Duodenal mucosa (tissue), 2 donors: ENCODE measurements around the gene HOXC6.

Experiments
- H3K27ac ChIP-seq: one replicate; pipeline ENCODE4 v1.7.0; 2013; ENCODE audit warnings: low read depth, low read length
- H3K27me3 ChIP-seq, 2 donors: one replicate each; pipeline ENCODE4 v1.7.0; 2013; ENCODE audit warnings: low read length in 2 of 2, control low read depth in 1 of 2; ENCODE audit not compliant: insufficient read depth in 2 of 2, control insufficient read depth in 1 of 2
- H3K36me3 ChIP-seq, 2 donors: one replicate each; pipeline ENCODE4 v1.7.0; 2013; ENCODE audit warnings: low read length in 2 of 2, control low read depth in 1 of 2; ENCODE audit not compliant: insufficient read depth in 2 of 2, control insufficient read depth in 1 of 2
- H3K4me1 ChIP-seq, 2 donors: one replicate each; pipeline ENCODE4 v1.7.0; 2013; ENCODE audit warnings: low read length in 2 of 2, control low read depth in 1 of 2; ENCODE audit not compliant: insufficient read depth in 2 of 2, control insufficient read depth in 1 of 2
- H3K4me3 ChIP-seq, 2 donors: one replicate each; pipeline ENCODE4 v1.7.0; 2013; ENCODE audit warnings: low read length in 2 of 2, low read depth in 1 of 2
- H3K9ac ChIP-seq, 2 donors: one replicate each; pipeline ENCODE4 v1.7.0; 2013; ENCODE audit warnings: low read length in 2 of 2, low read depth in 1 of 2
- H3K9me3 ChIP-seq, 2 donors: one replicate each; pipeline ENCODE4 v1.7.0; 2013; ENCODE audit warnings: low read length in 2 of 2, control low read depth in 1 of 2; ENCODE audit not compliant: control insufficient read depth in 1 of 2

Gene HOXC6

DNA sequence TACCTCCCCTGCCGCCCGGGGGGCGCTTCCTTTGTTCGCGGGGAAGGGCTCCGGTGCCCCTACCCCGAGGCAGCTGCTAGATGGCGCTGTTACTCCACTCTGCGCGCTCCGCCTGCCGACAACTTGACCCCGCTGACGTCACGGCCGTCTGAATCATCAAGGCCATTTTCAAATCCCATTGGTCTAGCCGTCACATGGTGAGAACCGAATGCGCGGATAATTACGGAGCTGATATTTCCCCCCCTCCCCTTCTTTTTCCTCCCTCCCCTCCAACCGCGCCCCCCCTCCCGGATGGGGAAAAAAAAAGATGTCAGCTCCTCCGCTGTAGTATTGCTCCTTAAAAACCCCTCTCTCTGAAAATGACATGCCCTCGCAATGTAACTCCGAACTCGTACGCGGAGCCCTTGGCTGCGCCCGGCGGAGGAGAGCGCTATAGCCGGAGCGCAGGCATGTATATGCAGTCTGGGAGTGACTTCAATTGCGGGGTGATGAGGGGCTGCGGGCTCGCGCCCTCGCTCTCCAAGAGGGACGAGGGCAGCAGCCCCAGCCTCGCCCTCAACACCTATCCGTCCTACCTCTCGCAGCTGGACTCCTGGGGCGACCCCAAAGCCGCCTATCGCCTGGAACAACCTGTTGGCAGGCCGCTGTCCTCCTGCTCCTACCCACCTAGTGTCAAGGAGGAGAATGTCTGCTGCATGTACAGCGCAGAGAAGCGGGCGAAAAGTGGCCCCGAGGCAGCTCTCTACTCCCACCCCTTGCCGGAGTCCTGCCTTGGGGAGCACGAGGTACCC is 43.1 kb upstream of the HOXC6 start, which contains the start of gene HOXC10:
TSS of gene HOXC10 (plus strand) at position 246 of the 791 bp plus-strand sequence. CDS start at position 360, 114 bp downstream.
- Histone ChIP-seq H3K9ac (no peak within 1 kb of the TSS), H3K27ac (peak within 1 kb of the TSS; percentile 30), H3K9me3 (no peaks in the 10 kb centered on the region), H3K4me1 (peaks cover 3 to 18% of the 10 kb centered on the region in 2 donors), H3K36me3 (no peaks in the 10 kb centered on the region), H3K4me3 (peak within 1 kb of the TSS in 1 of 2 donors; percentile 43), H3K27me3 (peaks cover 80 to 98% of the 10 kb centered on the region in 2 donors)

DNA sequence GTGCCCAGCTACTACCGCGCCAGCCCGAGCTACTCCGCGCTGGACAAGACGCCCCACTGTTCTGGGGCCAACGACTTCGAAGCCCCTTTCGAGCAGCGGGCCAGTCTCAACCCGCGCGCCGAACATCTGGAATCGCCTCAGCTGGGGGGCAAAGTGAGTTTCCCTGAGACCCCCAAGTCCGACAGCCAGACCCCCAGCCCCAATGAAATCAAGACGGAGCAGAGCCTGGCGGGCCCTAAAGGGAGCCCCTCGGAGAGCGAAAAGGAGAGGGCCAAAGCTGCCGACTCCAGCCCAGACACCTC is 42.6 kb upstream of the HOXC6 start:
- H3K9ac ChIP-seq = no peak overlapping the region
- peaks cover 81 to 99% of the 10 kb centered on the region in 2 donors for H3K27me3 ChIP-seq
- H3K4me3 ChIP-seq = peak overlapping the region in 1 of 2 donors; percentile 43
- H3K36me3 ChIP-seq = no peaks in the 10 kb centered on the region
- peaks cover 3 to 18% of the 10 kb centered on the region in 2 donors for H3K4me1 ChIP-seq
- no peaks in the 10 kb centered on the region for H3K9me3 ChIP-seq
- H3K27ac ChIP-seq = peak overlapping the region; percentile 30

DNA sequence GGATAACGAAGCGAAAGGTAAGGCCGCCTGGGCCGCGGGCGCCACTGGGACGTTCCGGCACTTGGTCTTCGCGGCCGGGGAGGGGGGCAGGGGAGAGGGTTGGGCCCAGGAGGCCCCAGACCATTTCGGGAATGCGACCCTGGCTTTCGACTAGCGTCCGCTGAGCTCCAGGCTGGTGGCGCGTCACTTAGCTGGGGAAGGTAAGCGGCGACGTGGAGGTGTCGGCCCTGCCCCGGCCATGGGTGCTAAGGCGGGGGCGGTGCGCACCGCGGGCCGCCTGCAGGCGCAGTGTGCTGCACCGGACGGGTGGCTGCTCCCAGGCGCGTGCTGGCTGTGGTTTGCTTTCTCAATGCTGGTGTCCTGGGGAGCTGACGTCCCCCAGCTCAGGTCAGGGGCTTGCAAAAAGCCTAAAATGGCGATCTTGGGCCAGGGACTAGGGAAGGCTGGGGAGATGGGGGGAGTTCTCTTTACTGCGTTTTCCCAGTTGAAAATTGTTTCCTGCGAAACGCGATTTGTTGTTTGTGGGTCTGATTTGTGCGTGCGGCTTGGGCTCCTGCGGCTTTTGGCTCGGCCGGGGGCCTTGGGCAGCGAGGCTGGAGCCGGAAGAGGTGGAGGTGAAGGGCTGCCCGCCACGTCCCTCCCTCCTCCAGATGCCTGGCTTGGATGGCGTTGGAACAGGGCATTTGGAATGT is 42.1 kb upstream of the HOXC6 start:
- Histone ChIP-seq H3K4me1 (peaks cover 3 to 18% of the 10 kb centered on the region in 2 donors), H3K9me3 (no peaks in the 10 kb centered on the region), H3K36me3 (no peaks in the 10 kb centered on the region), H3K27me3 (peaks cover 81 to 99% of the 10 kb centered on the region in 2 donors), H3K9ac (no peak overlapping the region), H3K4me3 (peak overlapping the region in 1 of 2 donors; percentile 43), H3K27ac (no peak overlapping the region)

DNA sequence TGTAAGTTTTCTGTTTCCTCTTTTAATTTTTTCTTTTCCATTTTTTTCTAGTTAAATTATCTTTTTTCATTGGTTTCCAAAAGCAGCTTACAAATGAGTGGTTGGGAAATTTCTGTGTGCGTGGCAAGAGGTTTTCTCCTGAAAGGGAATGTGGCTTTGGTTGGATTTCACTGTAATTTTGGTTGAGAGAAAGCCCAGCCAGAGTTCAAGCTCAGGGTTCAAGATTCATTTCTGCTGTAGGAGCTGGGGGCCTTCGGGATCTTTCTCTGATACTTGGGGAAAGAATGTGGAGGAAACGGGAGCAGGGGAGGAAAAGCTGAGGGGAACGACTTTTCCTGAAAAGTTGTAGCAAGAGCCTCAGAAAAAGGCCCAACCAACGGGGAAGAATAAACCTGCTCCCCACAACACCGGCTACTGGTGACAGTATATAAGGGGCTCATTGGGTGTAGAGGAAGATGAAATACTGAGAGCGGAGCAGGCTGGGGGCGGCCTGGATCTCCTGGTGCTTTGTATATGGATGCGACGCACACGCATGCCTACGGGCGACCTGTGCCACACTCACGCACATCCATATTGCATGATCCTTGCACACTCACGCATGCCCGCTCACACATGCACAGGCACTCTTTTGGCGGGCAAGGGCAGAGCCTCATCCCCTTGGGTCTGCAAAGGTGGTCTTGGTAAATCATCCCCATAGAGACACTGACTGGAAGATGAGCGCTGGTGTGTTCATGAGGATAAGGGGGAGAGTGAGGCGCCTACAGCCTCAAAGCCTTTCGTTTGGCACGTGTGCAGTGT is 41.4 kb upstream of the HOXC6 start:
- Histone ChIP-seq H3K36me3 (no peaks in the 10 kb centered on the region), H3K27me3 (peaks cover 87 to 99% of the 10 kb centered on the region in 2 donors), H3K27ac (no peak overlapping the region), H3K4me3 (no peak overlapping the region), H3K4me1 (peaks cover 3 to 18% of the 10 kb centered on the region in 2 donors), H3K9me3 (no peaks in the 10 kb centered on the region), H3K9ac (no peak overlapping the region)

DNA sequence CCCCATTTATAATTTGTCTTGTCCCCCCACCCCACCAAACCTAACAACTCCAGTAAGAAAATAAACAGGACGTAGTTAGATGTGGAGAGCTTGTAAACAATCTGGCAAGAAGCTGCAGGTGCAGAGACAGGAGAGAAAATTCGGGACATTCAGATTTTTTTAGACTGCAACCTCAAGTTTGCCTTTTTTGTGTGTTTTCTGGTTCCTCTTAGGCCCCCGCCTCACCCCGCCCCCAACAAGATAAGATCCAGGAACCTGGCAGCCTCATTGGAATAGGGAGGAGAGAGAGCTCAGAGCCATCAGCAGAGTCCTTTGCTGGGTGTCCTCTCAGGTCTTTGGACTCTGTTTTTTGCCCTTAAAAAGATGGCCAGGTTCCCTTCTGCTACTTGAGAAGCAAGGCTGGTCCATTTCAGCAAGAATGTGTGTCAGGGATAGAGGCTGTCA is 40.4 kb upstream of the HOXC6 start:
- Histone ChIP-seq H3K9ac (no peak overlapping the region), H3K36me3 (no peaks in the 10 kb centered on the region), H3K4me1 (peaks cover 3 to 18% of the 10 kb centered on the region in 2 donors), H3K27ac (no peak overlapping the region), H3K4me3 (no peak overlapping the region), H3K27me3 (peaks cover 92 to 99% of the 10 kb centered on the region in 2 donors), H3K9me3 (no peaks in the 10 kb centered on the region)

DNA sequence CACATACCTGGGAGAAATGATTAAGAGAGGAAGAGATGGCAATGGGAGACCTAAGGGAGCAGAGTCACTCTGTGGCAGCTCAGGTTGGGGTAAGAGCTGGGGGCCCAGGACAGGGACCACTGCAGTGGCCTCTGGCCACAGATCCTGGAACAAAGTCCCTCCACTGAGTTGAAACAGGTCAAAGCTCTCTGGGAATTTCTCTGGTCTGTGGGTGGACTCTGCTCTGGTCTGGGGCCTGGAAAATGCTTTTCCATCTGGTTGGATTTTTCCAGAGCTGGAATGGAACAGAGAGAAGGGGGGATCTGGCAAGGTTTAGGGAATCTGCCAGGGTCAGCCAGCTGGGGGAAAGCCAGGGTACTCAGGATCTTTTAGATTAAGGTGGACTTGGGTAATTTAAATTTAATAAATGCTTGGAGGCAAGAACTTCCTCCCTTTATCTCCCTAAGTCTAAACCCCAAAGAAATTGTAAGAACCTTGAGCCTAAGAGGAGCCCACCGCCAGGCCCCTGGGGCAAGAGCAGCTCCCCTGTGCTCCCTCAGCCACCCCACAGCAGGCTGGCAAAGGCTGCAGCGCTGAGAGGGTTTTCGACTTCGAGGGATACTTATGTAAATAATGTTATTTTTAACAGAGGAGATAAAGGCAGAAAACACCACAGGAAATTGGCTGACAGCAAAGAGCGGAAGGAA is 39.6 kb upstream of the HOXC6 start:
- no peak overlapping the region for H3K4me3 ChIP-seq
- H3K9ac ChIP-seq = no peak overlapping the region
- peaks cover 92 to 99% of the 10 kb centered on the region in 2 donors for H3K27me3 ChIP-seq
- peaks cover 3 to 18% of the 10 kb centered on the region in 2 donors for H3K4me1 ChIP-seq
- no peaks in the 10 kb centered on the region for H3K36me3 ChIP-seq
- no peaks in the 10 kb centered on the region for H3K9me3 ChIP-seq
- no peak overlapping the region for H3K27ac ChIP-seq

DNA sequence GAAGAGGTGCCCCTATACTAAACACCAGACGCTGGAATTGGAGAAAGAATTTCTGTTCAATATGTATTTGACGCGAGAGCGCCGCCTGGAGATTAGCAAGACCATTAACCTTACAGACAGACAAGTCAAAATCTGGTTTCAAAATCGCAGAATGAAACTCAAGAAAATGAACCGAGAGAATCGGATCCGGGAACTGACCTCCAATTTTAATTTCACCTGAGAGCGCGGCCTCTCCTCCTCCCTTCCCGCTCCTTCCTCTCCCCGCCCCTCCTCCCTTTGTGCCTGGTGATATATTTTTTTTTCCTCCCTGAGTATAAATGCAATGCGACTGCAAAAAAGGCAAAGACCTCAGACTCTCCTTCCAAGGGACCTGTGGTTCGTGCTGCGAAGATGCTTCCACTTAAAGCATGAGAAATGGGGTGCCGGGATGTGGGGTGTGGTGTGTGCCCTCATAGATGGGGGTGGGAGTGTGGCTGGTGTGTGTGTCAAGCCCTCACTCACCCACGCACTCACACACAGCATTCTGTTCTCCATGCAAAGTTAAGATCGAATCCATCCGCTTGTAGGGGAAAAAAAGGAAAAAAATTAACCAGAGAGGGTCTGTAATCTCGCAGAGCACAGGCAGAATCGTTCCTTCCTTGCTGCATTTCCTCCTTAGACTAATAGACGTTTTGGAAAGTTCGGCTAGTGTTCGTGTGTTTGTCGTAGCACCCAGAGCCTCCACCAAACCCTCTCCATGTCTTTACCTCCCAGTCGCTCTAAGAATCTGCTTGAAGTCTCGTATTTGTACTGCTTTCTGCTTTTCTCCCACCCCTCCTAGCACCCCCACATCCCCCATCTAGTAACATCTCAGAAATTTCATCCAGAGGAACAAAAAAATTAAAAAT is 38.8 kb upstream of the HOXC6 start:
- Histone ChIP-seq H3K4me1 (peaks cover 7 to 18% of the 10 kb centered on the region in 2 donors), H3K27ac (no peak overlapping the region), H3K9me3 (no peaks in the 10 kb centered on the region), H3K4me3 (no peak overlapping the region), H3K36me3 (no peaks in the 10 kb centered on the region), H3K9ac (no peak overlapping the region), H3K27me3 (peaks cover 94 to 99% of the 10 kb centered on the region in 2 donors)

DNA sequence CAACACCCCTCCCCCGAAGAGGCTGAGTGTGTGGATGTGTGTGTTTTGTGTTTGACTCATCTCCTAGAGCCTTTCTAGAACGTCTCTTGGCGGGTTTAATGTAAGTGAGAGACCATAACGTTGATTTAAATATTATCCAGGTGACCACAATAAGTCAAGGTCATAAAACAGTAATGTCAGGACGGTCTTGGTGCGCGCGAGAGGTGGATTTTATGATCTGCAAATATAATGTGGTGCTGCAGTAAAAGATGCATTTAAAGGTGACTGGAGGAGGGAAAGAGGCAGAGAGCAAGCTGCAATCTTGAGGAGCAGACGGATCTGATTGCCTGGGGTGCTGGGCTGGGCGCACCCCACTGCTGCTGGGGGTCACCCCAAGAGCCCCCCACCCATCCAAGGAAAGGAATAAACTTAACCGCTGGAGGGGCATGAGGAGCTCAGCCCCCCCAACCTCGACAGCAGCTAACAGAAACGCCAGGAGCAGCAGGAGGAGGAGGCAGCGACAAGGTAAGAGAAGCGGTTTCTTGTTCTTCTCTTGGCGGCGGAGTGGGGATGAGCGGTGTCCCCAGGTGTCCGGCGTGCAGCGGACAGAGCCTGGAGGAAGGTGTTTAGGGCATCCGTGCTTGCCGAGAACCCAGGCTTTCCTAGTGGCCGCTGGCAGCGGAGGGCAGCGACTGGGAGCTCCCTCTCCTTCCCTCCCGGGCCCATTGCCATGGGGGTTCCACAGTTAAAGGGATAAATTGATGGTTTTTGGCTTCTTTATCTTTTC is 37.7 kb upstream of the HOXC6 start:
- H3K4me1 ChIP-seq = peaks cover 17 to 22% of the 10 kb centered on the region in 2 donors
- no peak overlapping the region for H3K4me3 ChIP-seq
- peaks cover 99 to 100% of the 10 kb centered on the region in 2 donors for H3K27me3 ChIP-seq
- H3K9ac ChIP-seq = no peak overlapping the region
- H3K27ac ChIP-seq = no peak overlapping the region
- no peaks in the 10 kb centered on the region for H3K9me3 ChIP-seq
- H3K36me3 ChIP-seq = no peaks in the 10 kb centered on the region
